Fibroblast of lung (primary cell): ENCODE data around the gene TBC1D21. TPM values are rescaled to one million over a fixed set of nuclear protein-coding genes. Genes with fewer than 3 reads are reported as not detected.

Source experiments
- DNase-seq, 2 donors: peaks; one replicate each; pipeline versions ENCODE4 v3.0.0 to v3.0.0-alpha.2; 2010; ENCODE audit warnings: low read depth in 2 of 2
- H2AFZ ChIP-seq: 2 replicates; pipeline ENCODE4 v1.5.1; 2012; ENCODE audit warnings: low read length, control low read depth, inconsistent platforms
- H3K27ac ChIP-seq: 2 replicates; pipeline ENCODE4 v1.5.1; 2011; ENCODE audit warnings: low read length, control low read depth; ENCODE audit not compliant: insufficient read depth
- H3K27me3 ChIP-seq: 2 replicates; pipeline ENCODE4 v1.5.1; 2011; ENCODE audit warnings: mild to moderate bottlenecking, low read length; ENCODE audit not compliant: control insufficient read depth, insufficient read depth
- H3K36me3 ChIP-seq: 2 replicates; pipeline ENCODE4 v1.5.1; 2011; ENCODE audit warnings: low read length; ENCODE audit not compliant: control insufficient read depth, insufficient read depth
- H3K4me1 ChIP-seq: 2 replicates; pipeline ENCODE4 v1.5.1; 2011; ENCODE audit warnings: low read length; ENCODE audit not compliant: control insufficient read depth, insufficient read depth; ENCODE audit errors: extremely low read depth
- H3K4me2 ChIP-seq: 2 replicates; pipeline ENCODE4 v1.5.1; 2011; ENCODE audit warnings: low read length, control low read depth; ENCODE audit not compliant: insufficient read depth; ENCODE audit errors: extremely low read depth
- H3K4me3 ChIP-seq, 4 experiments: fragments of 200-600 bp in 1 of 4; sonication (generic) in 1 of 4; replicated peaks in 1 of 4; 2 replicates each; pipeline ENCODE4 v1.5.1; 2011 to 2016; ENCODE audit warnings: low read length in 4 of 4, low read depth in 3 of 4, mild to moderate bottlenecking in 3 of 4, control low read depth in 2 of 4, inconsistent platforms in 1 of 4, mixed read lengths in 1 of 4; ENCODE audit not compliant: insufficient read depth in 1 of 4; ENCODE audit errors: control extremely low read depth in 1 of 4
- H3K79me2 ChIP-seq: 2 replicates; pipeline ENCODE4 v1.5.1; 2012; ENCODE audit warnings: mild to moderate bottlenecking, low read length, inconsistent platforms; ENCODE audit not compliant: control insufficient read depth, insufficient read depth
- H3K9ac ChIP-seq: 2 replicates; pipeline ENCODE4 v1.5.1; 2011; ENCODE audit warnings: mild to moderate bottlenecking, low read length, control low read depth; ENCODE audit not compliant: insufficient read depth
- H3K9me3 ChIP-seq: 2 replicates; pipeline ENCODE4 v1.5.1; 2012; ENCODE audit warnings: low read depth, low read length; ENCODE audit not compliant: control insufficient read depth, insufficient read depth
- H4K20me1 ChIP-seq: 2 replicates; pipeline ENCODE4 v1.5.1; 2011; ENCODE audit warnings: low read length; ENCODE audit not compliant: control insufficient read depth, insufficient read depth; ENCODE audit errors: extremely low read depth
- CTCF ChIP-seq, 2 donors: IDR thresholded peaks in 1 of 2; conservative IDR thresholded peaks in 1 of 2; 1 replicate in 1 of 2; 2 replicates in 1 of 2; pipeline ENCODE4 v1.5.1; 2011 to 2012; ENCODE audit warnings: low read length in 2 of 2, control low read depth in 1 of 2, inconsistent platforms in 1 of 2, low read depth in 1 of 2, mild to moderate bottlenecking in 1 of 2
- EZH2 ChIP-seq: IDR thresholded peaks from 2 replicates; pipeline ENCODE4 v1.5.1; 2012; ENCODE audit warnings: low read length, control low read depth, mild to moderate bottlenecking; ENCODE audit errors: missing control alignments
- polyA plus RNA-seq, 2 donors: library from polyadenylated mRNA; depleted of rRNA in 1 of 2; stranded (reverse) in 1 of 2; unstranded in 1 of 2; fragments of >200 nt; gene quantifications; 2 replicates each; pipeline ENCODE4 v1.2.1, GENCODE V29; 2011 to 2012; ENCODE audit warnings: missing spikeins in 1 of 2
- total RNA-seq: library from RNA; depleted of rRNA; stranded (reverse); fragments of >200 nt; gene quantifications from 2 replicates; pipeline ENCODE4 v1.2.1, GENCODE V29; 2014

Gene TBC1D21
- total and polyA plus RNA-seq, 2 donors (not counting 1 experiment from before 2014, with no cell fraction given): not detected

- H2AFZ ChIP-seq: peak overlapping the region; percentile 7
- peak overlapping the region; percentile 36 for H3K9ac ChIP-seq
- peaks cover 31% of the 10 kb centered on the region for H3K79me2 ChIP-seq
- no peaks in the 10 kb centered on the region for H3K27me3 ChIP-seq
- peaks cover 47% of the 10 kb centered on the region for H3K4me1 ChIP-seq
- peak overlapping the region; percentile 74 for H3K4me2 ChIP-seq
- H3K9me3 ChIP-seq: no peaks in the 10 kb centered on the region
- H3K27ac ChIP-seq: peak overlapping the region; percentile 85
- TF ChIP-seq CTCF (conservative IDR thresholded peaks at IDR 0.05 in 1 of 2, IDR thresholded peaks at IDR 0.05 in 1 of 2; ENCODE audit: low read depth in 1 of 2, low read length in 2 of 2): no peak
- TF ChIP-seq EZH2: no peak
- DNase-seq: peak; percentile 70 to 90
- H3K36me3 ChIP-seq: peaks cover 8% of the 10 kb centered on the region
- H4K20me1 ChIP-seq: no peaks in the 10 kb centered on the region
- H3K4me3 ChIP-seq: peak overlapping the region in 1 of 4 experiments; percentile 29
Measured at GRCh38 chr15:73922186-73923151, 49.1 kb downstream of the TBC1D21 start.

- Histone ChIP-seq H4K20me1 (no peaks in the 10 kb centered on the region), H3K27me3 (no peaks in the 10 kb centered on the region), H3K4me2 (peak overlapping the region; percentile 74), H2AFZ (no peak overlapping the region), H3K4me3 (peak overlapping the region in 1 of 4 experiments; percentile 29), H3K27ac (peak overlapping the region; percentile 85), H3K79me2 (peaks cover 37% of the 10 kb centered on the region), H3K4me1 (peaks cover 48% of the 10 kb centered on the region), H3K9me3 (no peaks in the 10 kb centered on the region), H3K36me3 (peaks cover 6% of the 10 kb centered on the region), H3K9ac (no peak overlapping the region)
- no peak for TF ChIP-seq CTCF (conservative IDR thresholded peaks at IDR 0.05 in 1 of 2, IDR thresholded peaks at IDR 0.05 in 1 of 2; ENCODE audit: low read depth in 1 of 2, low read length in 2 of 2)
- TF ChIP-seq EZH2: no peak
- DNase-seq: no peak
Measured at GRCh38 chr15:73923156-73923487, 49.8 kb downstream of the TBC1D21 start.

GRCh38 chr15:73923488-73924164 is 50.3 kb downstream of the TBC1D21 start:
- Histone ChIP-seq H3K9me3 (no peaks in the 10 kb centered on the region), H3K27me3 (no peaks in the 10 kb centered on the region), H3K79me2 (peaks cover 41% of the 10 kb centered on the region), H3K4me2 (peak overlapping the region; percentile 74), H2AFZ (no peak overlapping the region), H3K4me1 (peaks cover 50% of the 10 kb centered on the region), H4K20me1 (no peaks in the 10 kb centered on the region), H3K36me3 (peaks cover 5% of the 10 kb centered on the region), H3K27ac (peak overlapping the region; percentile 85), H3K9ac (no peak overlapping the region), H3K4me3 (peak overlapping the region in 1 of 4 experiments; percentile 29)
- TF ChIP-seq EZH2 (no peak), CTCF (conservative IDR thresholded peaks at IDR 0.05 in 1 of 2, IDR thresholded peaks at IDR 0.05 in 1 of 2; ENCODE audit: low read depth in 1 of 2, low read length in 2 of 2) (no peak)
- no peak for DNase-seq
